Mucosa of rectum (tissue), 2 donors: ENCODE results near the gene RALGDS.
"Not testable (repeated sequence)": the region's sequence is repeated elsewhere in the genome, so short reads cannot be mapped to it uniquely, and the experiment has no call there.

Source experiments
- H3K27ac ChIP-seq, 2 donors: one replicate each; pipeline ENCODE4 v1.7.0; 2013; ENCODE audit warnings: inconsistent platforms in 2 of 2, low read depth in 2 of 2, low read length in 2 of 2
- H3K27me3 ChIP-seq, 2 donors: one replicate each; pipeline ENCODE4 v1.7.0; 2013; ENCODE audit warnings: low read length in 2 of 2; ENCODE audit not compliant: control insufficient read depth in 2 of 2, insufficient read depth in 2 of 2
- H3K36me3 ChIP-seq, 2 donors: one replicate each; pipeline ENCODE4 v1.7.0; 2013; ENCODE audit warnings: low read length in 2 of 2; ENCODE audit not compliant: control insufficient read depth in 2 of 2, insufficient read depth in 2 of 2
- H3K4me1 ChIP-seq, 2 donors: one replicate each; pipeline ENCODE4 v1.7.0; 2013; ENCODE audit warnings: low read length in 2 of 2, mild to moderate bottlenecking in 1 of 2; ENCODE audit not compliant: control insufficient read depth in 2 of 2, insufficient read depth in 2 of 2
- H3K4me3 ChIP-seq, 2 donors: one replicate each; pipeline ENCODE4 v1.7.0; 2013; ENCODE audit warnings: low read length in 2 of 2
- H3K9ac ChIP-seq, 2 donors: one replicate each; pipeline ENCODE4 v1.7.0; 2013; ENCODE audit warnings: low read length in 2 of 2, low read depth in 1 of 2, mild to moderate bottlenecking in 1 of 2
- H3K9me3 ChIP-seq, 2 donors: one replicate each; pipeline ENCODE4 v1.7.0; 2013; ENCODE audit warnings: low read length in 2 of 2; ENCODE audit not compliant: control insufficient read depth in 2 of 2
- donor health status: healthy.
- donor health status: Normal muscosa, but diverticular disease.

RALGDS gene

DNA sequence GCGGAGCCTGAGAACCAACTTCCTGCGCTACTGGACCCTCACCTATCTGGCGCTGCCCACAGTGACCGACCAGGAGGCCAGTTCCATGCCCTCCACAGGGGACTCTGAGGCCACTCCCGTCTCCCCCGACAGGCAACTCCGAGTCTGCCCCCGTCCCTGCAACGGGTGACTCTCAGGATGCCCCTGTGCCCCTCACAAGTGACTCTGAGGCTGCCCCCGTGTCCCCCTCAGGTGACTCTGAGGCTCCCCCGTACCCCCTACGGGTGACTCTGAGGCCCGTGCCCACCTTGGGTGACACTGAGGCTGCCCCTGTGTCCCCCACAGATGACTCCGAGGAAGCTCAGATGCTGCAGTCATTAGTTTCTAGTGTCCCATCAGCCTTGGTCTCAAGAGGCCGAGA, 34.1 kb downstream of the RALGDS start:
- Histone ChIP-seq H3K36me3 (no peaks in the 10 kb centered on the region), H3K27ac (no peak overlapping the region), H3K4me3 (no peak overlapping the region)

DNA sequence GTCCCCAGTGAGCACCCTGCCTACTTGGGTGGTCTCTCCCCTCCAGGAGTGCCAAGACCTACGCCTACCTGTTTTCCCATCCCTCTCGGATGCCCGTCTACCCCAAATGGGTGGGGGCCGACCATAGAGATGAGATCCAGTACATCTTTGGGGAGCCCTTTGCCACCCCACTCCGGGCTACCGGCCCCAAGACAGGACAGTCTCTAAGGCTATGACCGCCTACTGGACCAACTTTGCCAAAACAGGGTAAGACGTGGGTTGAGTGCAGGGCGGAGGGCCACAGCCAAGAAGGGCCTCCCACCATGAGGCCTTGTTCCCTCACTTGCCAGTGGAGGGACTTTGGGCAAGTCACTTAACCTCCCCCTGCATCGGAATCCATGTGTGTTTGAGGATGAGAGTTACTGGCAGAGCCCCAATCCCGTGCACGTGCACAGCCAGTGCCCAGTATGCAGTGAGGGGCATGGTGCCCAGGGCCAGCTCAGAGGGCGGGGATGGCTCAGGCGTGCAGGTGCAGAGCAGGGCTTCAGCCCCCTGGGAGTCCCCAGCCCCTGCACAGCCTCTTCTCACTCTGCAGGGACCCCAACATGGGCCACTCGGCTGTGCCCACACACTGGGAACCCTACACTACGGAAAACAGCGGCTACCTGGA, 34.7 kb downstream of the RALGDS start:
- not testable (repeated sequence) for H3K4me1 ChIP-seq, H3K27me3 ChIP-seq, H3K27ac ChIP-seq, H3K9me3 ChIP-seq, H3K9ac ChIP-seq, H3K4me3 ChIP-seq, H3K36me3 ChIP-seq

More for the DNA sequence above, 34.1 kb downstream of the RALGDS start:
- H3K9ac ChIP-seq, result no peak overlapping the region
- no peaks in the 10 kb centered on the region for H3K27me3 ChIP-seq
- peaks cover 0 to 1% of the 10 kb centered on the region in 2 donors for H3K4me1 ChIP-seq
- no peaks in the 10 kb centered on the region for H3K9me3 ChIP-seq

DNA sequence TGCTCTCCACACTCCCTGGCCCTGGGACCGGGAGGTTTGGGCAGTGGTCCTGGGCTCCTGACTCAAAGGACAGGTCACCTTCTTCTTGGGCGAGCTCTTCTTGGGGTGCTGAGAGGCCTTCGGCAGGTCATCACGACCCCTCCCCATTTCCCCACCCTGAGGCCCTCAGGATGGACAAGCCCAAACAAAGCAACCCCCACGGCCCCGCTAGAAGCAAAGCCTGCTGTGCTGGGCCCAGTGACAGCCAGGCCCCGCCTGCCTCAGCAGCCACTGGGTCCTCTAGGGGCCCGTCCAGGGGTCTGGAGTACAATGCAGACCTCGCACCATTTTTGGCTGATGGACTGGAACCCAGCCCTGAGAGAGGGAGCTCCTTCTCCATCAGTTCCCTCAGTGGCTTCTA, 37.4 kb downstream of the RALGDS start:
- not testable (repeated sequence) for H3K27me3 ChIP-seq, H3K4me3 ChIP-seq, H3K9me3 ChIP-seq, H3K27ac ChIP-seq, H3K9ac ChIP-seq, H3K4me1 ChIP-seq, H3K36me3 ChIP-seq

DNA sequence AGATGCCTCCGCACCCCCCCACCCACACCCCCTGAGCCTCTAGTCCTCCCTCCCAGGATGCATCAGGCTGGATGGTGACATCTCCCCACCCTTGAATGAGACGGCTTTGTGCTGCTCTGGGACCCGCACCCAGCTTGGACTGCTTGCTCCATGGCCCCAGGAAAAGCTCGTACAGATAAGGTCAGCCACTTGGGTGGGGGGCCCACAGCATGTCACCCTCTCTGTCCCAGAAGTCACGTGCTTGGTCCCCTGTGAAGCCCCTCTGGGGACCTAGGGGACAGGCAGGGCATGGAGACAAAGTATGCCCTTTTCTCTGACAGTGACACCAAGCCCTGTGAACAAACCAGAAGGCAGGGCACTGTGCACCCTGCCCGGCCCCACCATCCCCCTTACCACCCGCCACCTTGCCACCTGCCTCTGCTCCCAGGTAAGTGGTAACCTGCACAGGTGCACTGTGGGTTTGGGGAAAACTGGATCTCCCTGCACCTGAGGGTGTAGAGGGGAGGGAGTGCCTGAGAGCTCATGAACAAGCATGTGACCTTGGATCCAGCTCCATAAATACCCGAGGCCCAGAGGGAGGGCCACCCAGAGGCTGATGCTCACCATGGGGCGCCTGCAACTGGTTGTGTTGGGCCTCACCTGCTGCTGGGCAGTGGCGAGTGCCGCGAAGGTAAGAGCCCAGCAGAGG, 38.9 kb downstream of the RALGDS start:
- not testable (repeated sequence) for H3K4me3 ChIP-seq, H3K4me1 ChIP-seq, H3K9ac ChIP-seq, H3K27ac ChIP-seq, H3K27me3 ChIP-seq, H3K36me3 ChIP-seq, H3K9me3 ChIP-seq

DNA sequence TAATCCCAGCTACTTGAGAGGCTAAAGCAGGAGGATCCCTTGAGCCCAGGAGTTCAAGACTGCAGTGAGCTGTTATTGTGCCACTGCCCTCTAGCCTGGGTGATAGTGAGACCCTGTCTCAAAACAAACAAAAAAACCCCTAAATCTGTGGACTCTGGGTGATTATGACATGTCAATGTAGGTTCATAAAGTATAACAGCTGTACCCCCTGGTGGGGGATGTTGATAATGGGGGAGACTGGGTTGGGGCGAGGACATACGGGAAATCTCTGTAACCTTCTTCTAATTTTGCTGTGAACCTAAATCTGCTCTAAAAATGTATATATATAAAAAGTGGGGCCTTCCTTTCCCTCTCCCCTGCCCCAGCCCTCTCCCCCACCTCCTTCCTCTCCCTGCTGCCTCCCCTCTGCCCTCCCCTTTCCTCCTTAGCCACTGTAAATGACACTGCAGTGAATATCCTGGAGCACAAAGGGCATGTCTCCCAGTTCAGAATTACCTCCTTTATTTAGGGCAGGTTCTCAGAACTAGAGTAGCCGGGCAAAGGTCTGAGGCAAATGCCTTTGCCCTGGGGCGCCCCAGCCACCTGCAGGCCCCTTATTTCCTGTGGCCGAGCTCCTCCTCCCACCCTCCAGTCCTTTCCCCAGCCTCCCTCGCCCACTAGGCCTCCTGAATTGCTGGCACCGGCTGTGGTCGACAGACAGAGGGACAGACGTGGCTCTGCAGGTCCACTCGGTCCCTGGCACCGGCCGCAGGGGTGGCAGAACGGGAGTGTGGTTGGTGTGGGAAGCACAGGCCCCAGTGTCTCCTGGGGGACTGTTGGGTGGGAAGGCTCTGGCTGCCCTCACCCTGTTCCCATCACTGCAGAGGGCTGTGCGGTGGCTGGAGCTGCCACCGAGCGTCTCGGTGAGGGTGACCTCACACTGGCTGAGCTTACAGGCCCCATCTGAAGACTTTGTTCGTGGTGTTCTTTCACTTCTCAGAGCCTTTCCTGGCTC, 40.0 kb downstream of the RALGDS start:
- not testable (repeated sequence) for H3K9me3 ChIP-seq, H3K27me3 ChIP-seq, H3K27ac ChIP-seq, H3K4me1 ChIP-seq, H3K9ac ChIP-seq, H3K36me3 ChIP-seq, H3K4me3 ChIP-seq

DNA sequence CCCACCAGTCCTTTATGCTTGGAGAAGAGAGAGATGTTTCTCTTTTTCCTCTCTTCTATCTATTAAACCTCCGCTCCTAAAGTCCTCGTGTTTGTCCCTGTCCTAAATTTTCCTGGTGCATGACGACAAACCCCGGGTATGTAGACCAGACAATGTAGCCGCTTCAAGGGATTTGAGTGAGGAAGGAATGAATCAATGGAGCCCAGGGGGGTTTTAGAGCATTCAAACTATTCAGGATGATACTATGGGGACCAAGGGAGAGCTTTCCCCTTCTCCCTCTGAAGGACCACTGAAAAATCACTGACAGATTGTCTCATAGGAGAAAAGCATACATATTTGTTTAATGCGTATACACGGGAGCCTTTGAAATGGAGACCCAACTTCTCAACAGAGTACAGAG, 40.9 kb downstream of the RALGDS start:
- H3K36me3 ChIP-seq, result no peaks in the 10 kb centered on the region
- H3K4me3 ChIP-seq, result no peak overlapping the region
- H3K27me3 ChIP-seq, result no peaks in the 10 kb centered on the region
- no peak overlapping the region for H3K9ac ChIP-seq
- H3K27ac ChIP-seq, result no peak overlapping the region
- H3K9me3 ChIP-seq, result no peaks in the 10 kb centered on the region
- H3K4me1 ChIP-seq, result peaks cover 0 to 5% of the 10 kb centered on the region in 2 donors

DNA sequence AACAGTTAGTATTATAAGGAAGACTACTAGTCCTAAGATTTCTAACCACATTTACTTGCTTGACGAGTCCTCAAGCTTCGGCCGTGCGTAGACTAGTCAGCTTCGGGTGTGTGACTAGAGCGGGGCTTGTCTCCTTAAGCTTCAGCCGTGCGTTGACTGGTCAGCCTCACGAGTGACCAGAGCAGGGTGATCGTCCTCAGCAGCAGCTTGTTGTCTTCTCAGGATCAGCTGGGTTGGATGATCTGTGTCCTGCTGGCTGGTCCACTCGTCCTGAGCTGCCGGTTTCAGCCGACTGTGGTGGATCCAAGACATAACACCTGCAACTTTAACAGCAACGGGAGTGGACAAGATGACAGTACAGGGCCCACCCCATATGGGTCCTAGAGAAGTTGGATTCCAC, 42.6 kb downstream of the RALGDS start:
- H3K9me3 ChIP-seq, result no peaks in the 10 kb centered on the region
- H3K4me1 ChIP-seq, result peaks cover 0 to 5% of the 10 kb centered on the region in 2 donors
- H3K4me3 ChIP-seq, result no peak overlapping the region
- no peak overlapping the region for H3K27ac ChIP-seq
- no peaks in the 10 kb centered on the region for H3K27me3 ChIP-seq
- H3K9ac ChIP-seq, result no peak overlapping the region
- no peaks in the 10 kb centered on the region for H3K36me3 ChIP-seq

DNA sequence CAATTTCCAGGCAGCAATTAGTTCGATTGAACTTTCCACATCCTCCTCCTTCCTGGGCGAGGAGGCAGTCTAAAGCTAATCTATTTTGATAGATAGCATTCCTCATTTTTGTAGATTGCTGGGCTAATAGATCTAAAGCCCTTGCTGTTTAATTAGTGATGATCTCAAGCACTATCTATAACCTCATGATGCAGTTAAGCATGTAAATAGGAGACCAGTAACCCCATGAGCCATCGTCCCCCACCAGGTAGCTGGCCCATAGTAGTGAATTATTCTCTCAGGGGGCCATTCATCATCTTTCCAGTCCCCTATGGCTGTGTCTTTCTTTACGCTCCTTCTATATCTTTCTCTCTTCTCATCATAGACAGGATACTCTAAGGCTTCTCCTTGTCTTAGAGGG, 44.3 kb downstream of the RALGDS start:
- Histone ChIP-seq H3K4me3 (no peak overlapping the region), H3K27me3 (no peaks in the 10 kb centered on the region), H3K9me3 (no peaks in the 10 kb centered on the region), H3K4me1 (peaks cover 0 to 3% of the 10 kb centered on the region in 2 donors), H3K36me3 (no peaks in the 10 kb centered on the region), H3K9ac (no peak overlapping the region), H3K27ac (no peak overlapping the region)

DNA sequence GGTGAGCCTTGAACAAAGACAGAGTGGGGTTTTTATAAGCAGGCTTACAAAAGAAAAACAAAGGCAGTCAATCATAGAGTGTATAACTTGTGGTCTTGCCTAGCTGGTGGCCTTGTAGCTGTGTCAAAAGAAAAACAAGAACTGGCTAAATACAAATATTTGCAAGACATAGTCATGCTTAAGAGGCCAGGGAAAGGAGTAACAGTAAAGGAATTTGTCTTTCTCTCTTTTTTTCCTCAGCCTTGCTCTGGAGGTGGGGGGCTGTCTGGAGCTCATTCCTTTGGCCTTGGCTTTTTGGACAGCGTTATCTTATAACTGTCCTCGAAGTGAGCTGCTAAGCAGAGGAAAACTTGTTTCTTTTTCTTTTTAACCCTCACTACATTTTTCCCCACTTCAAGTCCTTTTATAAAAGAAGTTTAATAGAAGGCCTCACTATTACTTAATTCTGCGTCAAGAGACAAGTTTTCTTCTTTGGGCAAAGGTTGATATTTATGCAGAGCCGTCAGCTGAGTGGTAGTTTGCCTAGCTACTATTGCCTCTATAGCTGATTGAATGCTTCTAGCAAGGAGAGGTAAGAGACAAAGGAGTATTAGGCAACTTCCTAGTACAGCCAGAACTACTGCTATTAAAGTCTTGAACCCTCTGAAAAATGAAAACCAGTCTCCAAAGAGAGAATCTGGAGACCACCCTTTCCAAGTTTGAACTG, 45.0 kb downstream of the RALGDS start:
- H3K27ac ChIP-seq, result no peak overlapping the region
- H3K4me1 ChIP-seq, result peaks cover 0 to 3% of the 10 kb centered on the region in 2 donors
- H3K9ac ChIP-seq, result no peak overlapping the region
- H3K4me3 ChIP-seq, result no peak overlapping the region
- no peaks in the 10 kb centered on the region for H3K9me3 ChIP-seq
- H3K27me3 ChIP-seq, result no peaks in the 10 kb centered on the region
- H3K36me3 ChIP-seq, result no peaks in the 10 kb centered on the region
